Measurements from ENCODE around the gene CPED1.

- TF ChIP-seq CTCF (IDR thresholded peaks at IDR 0.05; ENCODE audit: low read length), result no peak
- no peak for TF ChIP-seq EZH2 (IDR thresholded peaks at IDR 0.05; ENCODE audit: borderline replicate concordance, low read length)
These were observed 208.9 kb downstream of the CPED1 start for GRCh38 chr7:121197455-121197854.

Measured in OCI-LY1 (cell line).